ENCODE results near the gene FAM83E. TPM values are rescaled to one million over a fixed set of nuclear protein-coding genes. Genes with fewer than 3 reads are reported as not detected.

The FAM83E gene
- total RNA-seq, 1 donor from 2014 or later = 21.9 TPM

DNA sequence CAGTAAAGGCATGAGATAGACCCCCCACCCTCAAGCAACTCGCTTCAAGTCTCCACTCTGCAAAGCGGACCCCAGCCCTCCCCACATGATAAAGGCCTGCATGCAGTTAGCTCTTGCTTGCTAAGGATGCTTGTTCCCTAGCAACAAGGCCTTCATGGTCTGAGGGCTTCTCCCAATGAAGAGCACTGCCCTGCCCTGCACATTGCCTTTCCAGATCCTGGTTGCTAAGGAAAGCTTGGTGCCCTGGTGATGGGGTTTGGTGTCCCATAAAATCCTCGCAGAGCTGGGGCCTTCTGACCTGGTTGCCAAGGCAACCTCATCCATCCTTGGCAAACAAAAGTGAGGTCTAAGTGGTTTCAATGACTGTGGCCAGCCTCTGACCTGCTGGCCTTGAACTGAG lies 16.3 kb upstream of the FAM83E start:
- FAIRE-seq (no peak), DNase-seq (ENCODE audit: low read depth) (no peak)
- H3K27me3 ChIP-seq (ENCODE audit: control insufficient read depth, insufficient read depth, low read length) = no peaks in the 10 kb centered on the region
- TF ChIP-seq CTCF (IDR thresholded peaks at IDR 0.05; ENCODE audit: insufficient read depth, low read length, severe bottlenecking) = no peak
- H3K4me3 ChIP-seq (ENCODE audit: low read depth, low read length) = no peak overlapping the region
- peaks cover 7% of the 10 kb centered on the region for H3K36me3 ChIP-seq (ENCODE audit: control insufficient read depth, insufficient read depth, low read length)

- DNase-seq (ENCODE audit: low read depth) (no peak), FAIRE-seq (no peak)
- no peak overlapping the region for H3K4me3 ChIP-seq (ENCODE audit: low read depth, low read length)
- no peaks in the 10 kb centered on the region for H3K27me3 ChIP-seq (ENCODE audit: control insufficient read depth, insufficient read depth, low read length)
- peaks cover 7% of the 10 kb centered on the region for H3K36me3 ChIP-seq (ENCODE audit: control insufficient read depth, insufficient read depth, low read length)
- TF ChIP-seq CTCF (IDR thresholded peaks at IDR 0.05; ENCODE audit: insufficient read depth, low read length, severe bottlenecking) = no peak
Measured at GRCh38 chr19:48630296-48631063, 15.6 kb upstream of the FAM83E start.

DNA sequence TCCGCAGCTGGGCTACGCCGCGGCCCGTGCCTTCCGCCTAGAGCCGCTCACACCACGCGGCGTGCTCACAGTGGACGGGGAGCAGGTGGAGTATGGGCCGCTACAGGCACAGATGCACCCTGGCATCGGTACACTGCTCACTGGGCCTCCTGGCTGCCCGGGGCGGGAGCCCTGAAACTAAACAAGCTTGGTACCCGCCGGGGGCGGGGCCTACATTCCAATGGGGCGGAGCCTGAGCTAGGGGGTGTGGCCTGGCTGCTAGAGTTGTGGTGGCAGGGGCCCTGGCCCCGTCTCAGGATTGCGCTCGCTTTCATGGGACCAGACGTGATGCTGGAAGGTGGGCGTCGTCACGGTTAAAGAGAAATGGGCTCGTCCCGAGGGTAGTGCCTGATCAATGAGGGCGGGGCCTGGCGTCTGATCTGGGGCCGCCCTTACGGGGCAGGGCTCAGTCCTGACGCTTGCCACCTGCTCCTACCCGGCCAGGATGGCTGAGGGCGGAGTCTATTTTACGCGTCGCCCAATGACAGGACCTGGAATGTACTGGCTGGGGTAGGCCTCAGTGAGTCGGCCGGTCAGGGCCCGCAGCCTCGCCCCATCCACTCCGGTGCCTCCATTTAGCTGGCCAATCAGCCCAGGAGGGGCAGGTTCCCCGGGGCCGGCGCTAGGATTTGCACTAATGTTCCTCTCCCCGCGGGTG lies 14.9 kb upstream of the FAM83E start:
- no peak for FAIRE-seq
- peaks cover 7% of the 10 kb centered on the region for H3K36me3 ChIP-seq (ENCODE audit: control insufficient read depth, insufficient read depth, low read length)

DNA sequence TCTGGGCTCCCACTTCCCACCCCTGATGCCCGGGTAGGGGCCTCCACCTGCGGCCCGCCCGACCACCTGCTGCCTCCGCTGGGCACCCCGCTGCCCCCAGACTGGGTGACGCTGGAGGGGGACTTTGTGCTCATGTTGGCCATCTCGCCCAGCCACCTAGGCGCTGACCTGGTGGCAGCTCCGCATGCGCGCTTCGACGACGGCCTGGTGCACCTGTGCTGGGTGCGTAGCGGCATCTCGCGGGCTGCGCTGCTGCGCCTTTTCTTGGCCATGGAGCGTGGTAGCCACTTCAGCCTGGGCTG lies 14.4 kb upstream of the FAM83E start:
- no peak for TF ChIP-seq CTCF (IDR thresholded peaks at IDR 0.05; ENCODE audit: insufficient read depth, low read length, severe bottlenecking)
- FAIRE-seq = no peak
- peaks cover 7% of the 10 kb centered on the region for H3K36me3 ChIP-seq (ENCODE audit: control insufficient read depth, insufficient read depth, low read length)

More for the DNA sequence above, 14.9 kb upstream of the FAM83E start:
- Histone ChIP-seq H3K27me3 (ENCODE audit: control insufficient read depth, insufficient read depth, low read length) (no peaks in the 10 kb centered on the region), H3K4me3 (ENCODE audit: low read depth, low read length) (no peak overlapping the region)
- no peak for TF ChIP-seq CTCF (IDR thresholded peaks at IDR 0.05; ENCODE audit: insufficient read depth, low read length, severe bottlenecking)
- no peak for DNase-seq (ENCODE audit: low read depth)

GRCh38 chr19:48628486-48629296 lies 13.8 kb upstream of the FAM83E start:
- TF ChIP-seq CTCF (IDR thresholded peaks at IDR 0.05; ENCODE audit: insufficient read depth, low read length, severe bottlenecking) = no peak

More for the DNA sequence above, 14.4 kb upstream of the FAM83E start:
- Histone ChIP-seq H3K4me3 (ENCODE audit: low read depth, low read length) (no peak overlapping the region), H3K27me3 (ENCODE audit: control insufficient read depth, insufficient read depth, low read length) (no peaks in the 10 kb centered on the region)
- no peak for DNase-seq (ENCODE audit: low read depth)

More at GRCh38 chr19:48628486-48629296, 13.8 kb upstream of the FAM83E start:
- Histone ChIP-seq H3K4me3 (ENCODE audit: low read depth, low read length) (no peak overlapping the region), H3K27me3 (ENCODE audit: control insufficient read depth, insufficient read depth, low read length) (no peaks in the 10 kb centered on the region), H3K36me3 (ENCODE audit: control insufficient read depth, insufficient read depth, low read length) (peaks cover 7% of the 10 kb centered on the region)
- FAIRE-seq = no peak
- DNase-seq (ENCODE audit: low read depth) = no peak
